ENCODE measurements around the gene TRIM72. TPM values are rescaled to one million over a fixed set of nuclear protein-coding genes. Genes with fewer than 3 reads are reported as not detected.
A peak's percentile ranks its signal among the peaks of the same experiment; 100 is the strongest.

Gene TRIM72
- total and polyA plus RNA-seq, 2 experiments from 2014 or later: 0.51 TPM; not detected in 1

GRCh38 chr16:31179219-31179746 lies 34.6 kb upstream of the TRIM72 start:
- Histone ChIP-seq H3K4me1 (ENCODE audit: low read depth) (peaks cover 16% of the 10 kb centered on the region), H3K9me3 (ENCODE audit: low read depth) (no peaks in the 10 kb centered on the region), H3K27me3 (no peaks in the 10 kb centered on the region), H3K4me3 (peak overlapping the region; percentile 94), H3K36me3 (peaks cover 19% of the 10 kb centered on the region), H3K27ac (peak overlapping the region; percentile 98)
- no peak for TF ChIP-seq CTCF (IDR thresholded peaks at IDR 0.05; ENCODE audit: low read depth, low read length)
- DNase-seq (ENCODE audit: low read depth in 1 of 2, low spot score in 1 of 2): no peak

- Histone ChIP-seq H3K9me3 (ENCODE audit: low read depth) (no peaks in the 10 kb centered on the region), H3K27me3 (no peaks in the 10 kb centered on the region), H3K4me3 (peak within 1 kb of the TSS; percentile 94), H3K36me3 (peaks cover 23% of the 10 kb centered on the region), H3K4me1 (ENCODE audit: low read depth) (peaks cover 16% of the 10 kb centered on the region), H3K27ac (peak within 1 kb of the TSS; percentile 98)
- TF ChIP-seq CTCF (IDR thresholded peaks at IDR 0.05; ENCODE audit: low read depth, low read length): no peak
- peak; percentile 93 to 94 for DNase-seq (ENCODE audit: low read depth in 1 of 2, low spot score in 1 of 2)
Measured at GRCh38 chr16:31179747-31180459, 34.0 kb upstream of the TRIM72 start, which contains the start of gene FUS. TSS of gene FUS (plus strand) at chr16:31180139. CDS start at chr16:31180215, 76 bp downstream.

- Histone ChIP-seq H3K27me3 (no peaks in the 10 kb centered on the region), H3K27ac (peak overlapping the region; percentile 98), H3K4me1 (ENCODE audit: low read depth) (peaks cover 16% of the 10 kb centered on the region), H3K4me3 (peak overlapping the region; percentile 94), H3K9me3 (ENCODE audit: low read depth) (no peaks in the 10 kb centered on the region), H3K36me3 (peaks cover 37% of the 10 kb centered on the region)
- no peak for TF ChIP-seq CTCF (IDR thresholded peaks at IDR 0.05; ENCODE audit: low read depth, low read length)
- peak in 1 of 2 donors; percentile 53 for DNase-seq (ENCODE audit: low read depth in 1 of 2, low spot score in 1 of 2)
Measured at GRCh38 chr16:31181102-31181830, 32.7 kb upstream of the TRIM72 start.

GRCh38 chr16:31182391-31182790 lies 31.5 kb upstream of the TRIM72 start:
- Histone ChIP-seq H3K36me3 (peaks cover 48% of the 10 kb centered on the region), H3K4me1 (ENCODE audit: low read depth) (peaks cover 16% of the 10 kb centered on the region)

More at GRCh38 chr16:31182391-31182790, 31.5 kb upstream of the TRIM72 start:
- no peak for DNase-seq (ENCODE audit: low read depth in 1 of 2, low spot score in 1 of 2)
- no peaks in the 10 kb centered on the region for H3K9me3 ChIP-seq (ENCODE audit: low read depth)
- H3K27ac ChIP-seq: no peak overlapping the region
- TF ChIP-seq CTCF (IDR thresholded peaks at IDR 0.05; ENCODE audit: low read depth, low read length): no peak
- H3K4me3 ChIP-seq: peak overlapping the region; percentile 94
- H3K27me3 ChIP-seq: no peaks in the 10 kb centered on the region
